Renal cortical epithelial cell (primary cell): ENCODE data around the gene CAPN12. TPM values are rescaled to one million over a fixed set of nuclear protein-coding genes. Genes with fewer than 3 reads are reported as not detected.
A peak's percentile ranks its signal among the peaks of the same experiment; 100 is the strongest.

ENCODE experiments used
- DNase-seq: peaks from one replicate; pipeline ENCODE4 v3.0.0-alpha.2; 2011; ENCODE audit warnings: low read depth
- total RNA-seq: library from RNA; depleted of rRNA; stranded (reverse); fragments of >200 nt; gene quantifications from 2 replicates; pipeline ENCODE4 v1.2.3, GENCODE V29; 2014

The CAPN12 gene
- total RNA-seq, 1 donor from 2014 or later: 2.6 TPM

DNA sequence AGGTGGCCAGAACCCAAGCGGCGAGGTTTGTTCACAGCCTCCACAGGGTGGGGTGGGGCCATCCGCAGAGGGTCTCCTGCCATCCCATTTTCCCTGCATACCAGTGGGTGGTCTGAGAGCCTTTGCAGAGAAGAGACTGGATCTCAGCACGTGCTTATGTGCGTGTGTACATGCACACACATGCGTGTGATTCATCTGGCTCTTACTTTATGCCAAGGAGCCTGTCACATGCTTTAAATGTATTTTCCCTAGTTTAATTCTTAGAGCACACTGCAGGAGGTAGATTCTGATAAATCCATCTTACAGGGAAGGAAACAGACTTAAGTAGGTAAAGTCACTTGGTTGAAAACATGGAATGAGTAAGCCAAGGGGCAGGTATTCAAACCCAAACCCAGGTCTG, 47.1 kb downstream of the CAPN12 start:
- DNase-seq: no peak

DNA sequence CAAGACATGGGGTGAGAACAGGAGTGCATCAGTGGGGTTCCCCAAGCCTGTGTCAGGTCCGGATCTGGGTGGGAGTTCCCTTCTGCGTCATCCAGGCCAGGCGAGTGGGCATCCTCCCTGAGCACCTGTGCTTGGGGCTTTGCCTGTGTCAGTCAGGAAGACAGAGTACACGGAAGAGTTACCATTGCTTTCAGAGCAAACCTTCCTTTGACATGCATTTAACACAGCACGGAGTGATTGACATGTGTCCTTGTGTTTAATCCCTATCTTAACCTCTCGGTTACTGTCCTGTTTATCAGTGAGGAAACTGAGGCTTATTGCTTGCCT, 47.6 kb downstream of the CAPN12 start:
- no peak for DNase-seq

DNA sequence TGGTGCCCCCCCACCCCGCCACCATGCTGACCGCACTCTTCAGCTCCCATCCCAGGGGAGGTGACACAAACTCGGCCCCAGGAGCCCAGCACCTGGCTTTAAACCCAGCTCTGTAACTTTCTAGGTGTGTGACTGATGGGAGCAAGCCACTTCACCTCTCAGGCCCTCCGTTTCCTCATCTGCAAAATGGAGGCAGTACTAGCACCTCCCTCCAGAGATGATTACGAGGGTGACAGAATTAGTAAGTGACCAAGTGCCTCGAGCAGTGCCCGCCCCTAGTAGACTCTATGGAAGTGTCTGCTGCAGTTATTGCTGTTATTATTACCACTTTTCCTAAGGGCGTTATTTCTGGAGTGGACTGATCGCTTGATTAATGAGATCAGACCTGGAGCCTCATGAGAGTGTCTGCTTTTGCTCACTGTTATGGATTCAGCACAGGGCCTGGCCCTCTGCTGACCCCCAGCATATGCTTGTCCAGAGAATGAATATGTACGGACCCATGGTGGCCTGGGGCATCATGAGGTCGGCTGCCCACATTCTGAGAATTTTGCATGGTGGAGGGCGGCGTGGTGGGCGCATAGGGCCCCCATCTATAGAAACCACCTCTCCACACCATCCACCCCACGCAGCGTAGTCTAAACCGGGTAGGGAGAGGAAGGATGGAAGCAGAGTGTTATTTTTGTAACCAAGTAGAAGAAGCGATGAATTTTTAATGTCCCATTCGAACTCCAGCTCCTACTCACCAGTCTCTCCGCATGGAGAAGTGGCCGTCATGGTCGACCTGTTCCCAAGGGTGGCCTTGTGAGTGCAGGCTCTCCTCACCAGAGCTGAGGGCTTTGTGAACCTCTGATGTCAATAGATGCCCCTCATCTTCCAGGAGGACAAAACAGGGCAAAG, 48.2 kb downstream of the CAPN12 start:
- no peak for DNase-seq

DNA sequence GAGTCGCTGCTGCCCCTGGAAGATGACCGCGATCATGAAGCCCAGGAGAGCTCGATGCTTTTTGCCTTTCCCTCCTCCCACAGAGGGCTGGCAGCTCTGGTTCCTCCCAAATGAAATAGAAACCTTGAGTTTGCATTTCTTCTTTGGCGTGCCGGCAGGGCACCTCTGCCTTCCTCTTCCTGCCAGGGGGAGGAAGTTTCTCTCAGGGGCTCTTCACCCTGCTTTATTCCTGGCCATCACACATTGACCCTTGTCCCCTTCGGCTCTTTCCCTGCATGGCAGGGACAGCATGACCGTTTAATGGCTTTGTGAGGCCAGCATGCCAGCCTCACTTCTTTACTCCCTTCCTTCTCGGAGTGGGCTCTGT, 49.0 kb downstream of the CAPN12 start:
- no peak for DNase-seq

DNA sequence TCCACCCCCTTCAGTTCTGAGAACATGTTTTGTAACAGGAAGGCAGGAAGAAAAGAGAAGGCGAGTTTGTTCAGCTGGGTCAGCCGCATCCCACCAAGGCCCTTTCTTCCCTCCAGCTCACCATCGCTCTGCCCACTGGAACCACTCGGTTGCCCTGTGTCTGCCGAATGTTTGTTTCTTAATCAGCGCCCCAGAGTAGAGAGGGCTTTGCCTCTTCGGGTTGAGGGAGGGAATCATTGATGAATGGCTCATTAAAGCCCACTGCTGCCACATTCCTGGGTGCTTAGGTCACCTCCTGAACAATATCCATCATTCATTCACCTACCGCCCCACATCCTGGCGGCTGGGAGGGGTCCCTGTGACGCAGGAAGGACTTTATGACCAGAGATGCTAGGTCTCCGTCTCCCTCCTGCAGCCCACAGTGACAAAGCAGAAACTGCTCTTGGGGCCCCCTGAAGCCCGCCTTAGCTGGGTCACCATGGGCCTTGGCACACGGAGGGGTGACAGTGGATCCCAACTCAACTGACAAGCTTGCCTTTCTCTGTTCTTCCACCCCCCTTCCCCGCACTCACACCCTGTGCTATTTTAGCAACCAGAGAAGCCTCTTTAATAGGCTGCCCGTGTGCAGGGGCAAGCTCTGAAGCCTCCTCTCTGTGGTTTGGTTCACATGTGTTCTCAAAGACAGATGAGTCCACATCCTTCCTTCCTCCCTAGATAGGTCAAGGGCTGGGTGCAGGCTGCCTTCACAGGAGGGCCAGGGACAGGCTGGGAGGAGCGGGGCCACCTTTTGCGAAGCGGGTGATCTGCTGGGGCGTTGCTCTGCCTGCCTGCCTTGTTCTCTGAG, 50.7 kb downstream of the CAPN12 start:
- peak; percentile 97 for DNase-seq

DNA sequence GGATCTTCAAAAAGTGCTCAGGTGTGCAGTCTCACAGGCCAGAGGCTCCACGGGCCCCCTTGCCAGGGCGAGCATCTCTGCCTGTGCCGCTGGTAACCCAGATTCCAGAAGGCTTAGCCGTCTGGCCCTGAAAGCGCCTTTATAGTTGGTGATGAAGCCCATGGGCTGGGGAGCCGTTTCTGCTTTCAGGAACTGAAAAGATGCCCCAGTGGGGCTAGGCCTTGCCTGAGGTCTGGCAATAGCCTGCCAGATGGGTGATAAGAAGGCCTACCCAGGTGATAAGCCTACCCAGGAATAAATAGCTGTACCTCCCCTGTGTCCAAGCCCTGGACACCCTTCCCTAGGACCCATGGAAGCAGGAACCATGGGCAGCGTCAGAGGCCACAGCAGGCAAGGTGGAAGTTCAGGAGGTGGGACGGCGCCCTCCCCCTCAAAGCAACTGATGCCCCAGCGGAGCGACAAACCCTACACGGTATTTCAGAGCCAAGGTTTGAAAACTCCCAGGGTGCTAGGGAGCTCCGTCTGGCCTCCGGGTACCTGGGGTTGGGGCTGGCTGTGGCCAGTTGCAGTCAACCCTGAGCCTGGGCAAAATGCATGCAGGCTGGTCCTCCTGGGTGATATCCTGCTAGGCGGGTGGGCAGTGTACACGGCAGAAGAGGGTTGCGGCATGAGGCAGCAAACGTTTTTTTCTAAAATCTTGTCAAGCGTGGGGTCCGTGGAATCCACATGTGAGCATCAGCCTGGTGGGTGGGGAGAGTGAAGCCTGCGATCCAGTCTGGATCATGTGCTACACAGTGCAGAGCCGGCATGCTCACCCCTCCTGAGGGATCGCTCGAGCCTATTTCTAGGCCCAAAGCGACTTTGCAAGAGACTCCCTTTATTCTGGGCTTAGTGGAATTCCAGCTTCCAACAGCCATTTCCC, 51.6 kb downstream of the CAPN12 start:
- no peak for DNase-seq

DNA sequence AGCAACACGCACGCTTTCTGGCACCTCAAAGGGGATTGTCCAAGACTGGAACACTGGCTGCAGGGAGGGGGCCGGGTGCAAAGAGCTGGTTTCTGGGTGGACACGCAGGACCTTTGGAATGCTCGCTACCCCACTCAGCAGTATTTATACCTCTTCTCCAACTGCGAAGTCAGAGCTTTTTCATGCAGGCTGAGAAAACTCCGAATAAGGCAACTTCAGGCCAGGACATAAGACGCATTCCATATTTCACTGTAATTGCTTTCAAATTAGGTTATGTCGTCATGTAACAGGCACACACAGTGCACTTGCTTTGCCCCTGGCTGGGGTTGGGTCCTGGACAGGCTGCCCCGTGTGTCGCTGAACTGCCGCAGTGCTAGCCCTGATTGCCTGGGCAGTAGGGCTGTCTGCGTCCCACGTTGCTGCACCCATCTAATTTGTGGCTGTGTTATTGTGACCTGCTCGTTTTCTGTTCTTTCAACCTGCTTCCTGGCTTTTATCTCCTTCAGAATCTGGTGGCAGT, 52.3 kb downstream of the CAPN12 start:
- DNase-seq: peak; percentile 94

DNA sequence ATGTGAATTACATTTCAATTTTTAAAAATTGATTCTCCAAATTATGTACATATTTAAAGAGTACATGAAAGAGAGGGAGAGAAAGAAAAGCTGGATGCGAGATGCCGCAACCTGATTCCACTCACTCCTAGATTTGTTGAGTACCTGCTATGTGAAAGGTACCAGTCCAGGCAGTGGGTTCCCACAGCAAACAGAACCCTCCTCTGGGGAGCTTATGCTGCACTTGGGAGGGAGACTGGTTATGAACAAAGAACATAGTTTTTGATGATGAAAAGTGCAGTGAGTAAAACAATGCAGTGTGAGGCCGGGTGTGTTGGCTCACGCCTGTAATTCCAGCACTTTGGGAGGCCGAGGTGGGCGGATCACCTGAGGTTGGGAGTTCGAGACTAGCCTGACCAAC, 53.4 kb downstream of the CAPN12 start:
- DNase-seq: no peak

DNA sequence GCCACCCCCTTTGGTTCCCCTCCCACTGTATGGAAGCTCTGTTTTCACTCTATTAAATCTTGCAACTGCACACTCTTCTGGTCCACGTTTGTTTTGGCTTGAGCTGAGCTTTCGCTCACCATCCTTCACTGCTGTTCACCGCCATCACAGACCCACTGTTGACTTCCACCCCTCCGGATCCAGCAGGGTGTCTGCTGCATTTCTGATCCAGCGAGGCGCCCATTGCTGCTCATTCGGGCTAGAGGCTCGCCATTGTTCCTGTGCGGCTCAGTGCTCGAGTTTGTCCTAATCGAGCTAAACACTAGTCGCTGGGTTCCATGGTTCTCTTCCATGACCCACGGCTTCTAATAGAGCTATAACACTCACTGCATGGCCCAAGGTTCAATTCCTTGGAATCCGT, 54.1 kb downstream of the CAPN12 start:
- DNase-seq: no peak

DNA sequence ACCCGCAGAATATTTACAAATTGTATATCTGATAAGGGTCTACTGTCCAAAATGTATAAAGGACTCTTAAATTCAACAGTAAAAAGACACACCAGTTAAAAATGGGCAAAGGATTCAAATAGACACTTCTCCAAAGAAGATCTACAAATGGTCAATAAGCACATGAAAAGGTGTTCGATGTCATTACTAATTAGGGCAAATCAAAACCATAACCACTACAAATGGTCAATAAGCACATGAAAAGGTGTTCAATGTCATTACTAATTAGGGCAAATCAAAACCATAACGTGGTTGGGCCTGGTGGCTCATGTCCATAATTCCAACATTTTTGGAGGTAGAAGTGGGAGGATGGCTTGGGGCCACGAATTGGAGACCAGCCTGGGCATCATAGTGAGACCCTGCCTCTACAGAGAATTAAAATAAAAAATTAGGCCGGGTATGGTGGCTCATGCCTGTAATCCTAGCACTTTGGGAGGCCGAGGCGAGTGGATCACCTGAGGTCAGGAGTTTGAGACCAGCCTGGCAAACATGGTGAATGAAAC, 56.4 kb downstream of the CAPN12 start:
- no peak for DNase-seq

DNA sequence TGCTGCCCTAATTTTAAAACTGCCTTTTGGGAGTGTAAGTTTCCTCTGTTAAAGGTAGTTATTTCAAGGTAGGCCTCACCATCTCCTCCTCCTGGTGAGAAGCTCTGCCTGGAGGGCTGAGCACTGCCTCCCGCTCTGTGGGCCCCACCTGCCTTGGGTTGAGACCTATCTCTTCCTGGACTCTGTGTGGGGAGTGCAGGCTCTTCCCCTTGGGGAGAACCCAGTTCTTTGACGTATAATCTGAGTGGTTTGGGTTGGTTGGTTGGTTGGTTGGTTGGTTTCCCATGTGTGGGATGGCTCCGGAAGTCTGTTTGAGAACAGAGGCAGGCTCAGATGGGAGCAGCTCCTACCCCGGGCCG, 57.8 kb downstream of the CAPN12 start:
- DNase-seq: no peak

DNA sequence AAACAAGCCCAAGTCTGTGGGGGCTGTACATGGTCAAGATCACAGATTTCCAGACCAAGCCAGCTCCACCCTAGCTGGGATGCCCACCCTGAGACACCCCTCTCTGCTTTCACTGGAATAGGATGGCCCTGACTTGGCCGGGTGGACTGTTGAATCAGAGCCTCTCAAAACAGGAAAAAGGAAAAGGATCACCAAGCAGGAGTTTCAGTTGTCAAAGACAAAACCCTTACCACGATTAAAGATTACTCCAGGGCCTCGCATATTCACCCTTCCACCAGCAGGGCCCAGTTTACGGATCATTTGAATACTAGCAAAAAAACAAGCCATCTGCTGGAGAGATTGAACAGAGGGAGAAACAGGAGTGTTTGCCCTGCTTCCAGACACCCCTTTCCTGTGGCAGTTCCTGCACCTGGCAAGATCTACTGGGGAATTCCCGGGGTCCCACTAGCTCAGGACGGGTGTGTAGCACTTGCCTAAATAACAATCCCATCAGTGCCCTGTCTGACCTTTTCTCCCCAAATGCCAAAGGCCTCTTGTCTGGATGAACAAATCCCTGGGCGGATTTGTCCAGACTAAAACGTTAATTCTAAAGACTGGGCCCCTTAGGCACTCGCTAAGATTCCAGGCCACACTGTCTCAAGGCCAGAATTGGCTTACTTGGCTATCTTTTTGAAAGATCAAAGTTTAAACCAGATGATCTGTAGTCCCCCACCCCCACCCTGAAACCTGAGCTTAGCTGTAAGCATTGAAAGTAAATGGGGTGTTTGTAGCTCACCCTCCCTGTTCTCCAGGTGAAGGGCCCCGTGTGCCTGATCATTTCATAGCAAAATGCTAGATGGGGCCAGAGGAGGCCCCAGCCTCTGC, 58.4 kb downstream of the CAPN12 start:
- DNase-seq: peak; percentile 85

DNA sequence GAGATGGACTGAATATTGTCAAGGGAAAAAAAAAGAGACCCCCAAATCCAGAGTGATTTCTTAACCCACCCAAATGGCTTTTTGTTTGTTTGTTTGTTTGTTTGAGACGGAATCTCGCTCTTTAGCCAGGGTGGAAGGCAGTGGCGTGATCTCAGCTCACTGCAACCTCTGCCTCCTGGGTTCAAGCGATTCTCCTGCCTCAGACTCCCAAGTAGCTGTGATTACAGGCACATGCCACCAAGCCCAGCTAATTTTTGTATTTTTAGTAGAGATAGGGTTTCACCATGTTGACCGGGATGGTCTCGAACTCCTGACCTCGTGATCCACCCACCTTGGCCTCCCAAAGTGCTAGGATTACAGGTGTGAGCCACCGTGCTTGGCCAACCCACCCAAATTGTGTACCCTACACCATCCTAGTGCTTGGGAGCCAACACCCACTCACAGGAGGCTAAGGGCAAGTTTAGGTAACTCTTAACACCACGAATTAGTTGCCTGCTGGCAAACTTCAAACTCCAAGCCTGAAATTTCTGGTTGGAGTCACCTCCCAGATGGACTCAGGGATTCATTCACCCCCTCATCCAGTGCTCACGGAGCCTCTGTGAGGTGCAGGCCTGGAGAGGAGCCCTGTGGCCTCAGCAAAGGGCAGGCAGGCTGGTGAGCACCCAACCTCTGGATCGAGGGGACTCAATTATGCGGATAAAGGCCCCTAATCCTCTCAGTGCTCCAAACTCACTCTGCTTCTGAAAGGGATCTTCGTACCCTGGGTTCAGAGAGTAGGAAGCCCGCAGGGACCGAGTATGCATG, 59.2 kb downstream of the CAPN12 start:
- DNase-seq: no peak

DNA sequence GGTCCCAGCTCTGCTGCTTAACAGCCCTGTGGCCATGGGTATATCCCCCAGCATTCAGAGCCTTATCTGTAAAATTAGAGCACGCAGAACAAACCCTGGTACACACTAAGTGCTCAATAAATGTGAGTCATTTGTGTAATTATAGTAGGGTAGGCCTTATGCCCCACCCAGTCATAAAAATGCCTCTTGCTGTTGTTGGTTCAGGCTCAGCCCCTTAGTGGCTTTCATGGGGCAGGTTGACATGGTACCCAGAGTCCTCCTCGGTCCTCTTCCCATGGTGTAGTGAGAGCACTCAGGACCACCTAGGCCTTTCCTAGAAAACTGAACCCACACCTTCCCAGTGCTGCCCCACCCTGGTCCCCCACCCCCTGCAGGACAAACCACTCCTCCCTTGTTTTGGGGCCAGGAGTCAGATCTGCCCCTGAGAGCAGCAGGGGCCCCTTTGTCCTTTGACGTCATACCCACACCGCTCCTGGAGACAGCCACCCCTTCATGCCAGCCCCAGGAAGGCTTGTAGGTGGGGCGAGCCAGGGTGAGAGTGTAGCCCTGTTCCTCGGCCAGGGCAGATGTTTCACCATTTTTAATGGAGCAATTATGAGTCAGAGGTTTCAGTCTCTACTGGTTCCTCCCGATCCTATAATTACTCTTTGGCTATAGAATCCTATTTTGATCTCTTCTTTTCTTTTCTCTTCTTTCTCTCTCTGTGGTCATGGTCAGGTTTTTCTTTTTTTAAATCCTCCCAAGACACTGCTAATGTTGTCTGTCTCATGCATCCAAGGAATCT, 60.0 kb downstream of the CAPN12 start:
- DNase-seq: peak; percentile 94

DNA sequence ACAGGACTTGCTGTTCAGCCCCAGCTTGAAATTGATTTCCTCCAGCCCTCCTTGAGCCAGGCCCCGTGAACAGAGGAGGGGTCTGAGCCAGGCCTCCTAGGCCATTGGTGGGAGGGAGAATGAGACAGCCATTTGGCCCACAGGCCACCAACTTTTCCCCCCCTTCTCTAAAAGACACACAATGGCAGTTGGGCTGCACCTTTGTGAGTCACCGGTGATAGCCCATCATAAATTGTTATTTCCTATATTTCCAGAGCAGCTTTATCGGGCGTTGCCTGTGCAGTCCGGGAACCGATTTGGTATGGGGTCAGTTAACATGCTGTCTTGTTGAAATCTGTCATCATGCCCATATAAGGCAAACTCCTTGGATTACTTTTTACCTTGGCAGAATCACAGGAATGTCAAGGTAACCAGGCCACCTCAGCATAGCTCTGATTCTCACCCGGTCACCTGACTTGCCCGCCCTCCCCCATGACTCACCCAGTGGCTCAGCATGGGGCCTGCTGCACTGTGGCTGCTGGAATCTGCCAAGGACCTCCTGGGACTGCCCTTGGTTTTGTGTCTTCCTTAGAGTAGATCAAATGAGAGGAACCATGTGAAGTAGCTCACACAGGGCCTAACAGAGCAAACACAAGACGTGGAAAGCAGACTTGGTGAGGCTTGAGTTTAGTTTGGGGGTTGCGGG, 60.7 kb downstream of the CAPN12 start:
- peak; percentile 100 for DNase-seq

DNA sequence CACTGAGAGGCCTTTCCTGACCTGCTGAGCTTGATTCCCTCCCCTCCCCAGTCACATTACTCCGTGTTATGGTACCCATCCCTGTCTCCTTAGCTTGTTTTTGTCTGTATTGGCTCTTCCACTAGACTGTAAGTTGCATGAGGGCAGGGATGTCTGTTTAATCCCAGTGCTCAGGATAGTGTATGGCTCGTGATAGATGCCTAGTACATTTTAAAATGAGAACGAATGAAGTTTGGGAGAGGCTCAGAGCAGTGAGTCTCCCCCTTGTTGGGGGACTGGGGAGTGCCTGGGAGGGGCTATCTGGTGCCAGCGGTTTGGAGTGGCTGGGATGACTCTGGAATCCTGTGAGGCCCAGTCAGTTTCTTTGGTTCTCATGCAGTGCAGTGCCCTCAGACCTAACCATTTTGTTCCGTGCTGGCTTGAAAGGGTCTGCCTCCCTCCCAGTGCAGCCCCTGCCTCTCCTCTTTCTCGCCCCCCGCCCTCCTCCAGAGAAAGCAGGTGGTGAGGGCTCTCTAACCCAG, 61.3 kb downstream of the CAPN12 start:
- DNase-seq: no peak

DNA sequence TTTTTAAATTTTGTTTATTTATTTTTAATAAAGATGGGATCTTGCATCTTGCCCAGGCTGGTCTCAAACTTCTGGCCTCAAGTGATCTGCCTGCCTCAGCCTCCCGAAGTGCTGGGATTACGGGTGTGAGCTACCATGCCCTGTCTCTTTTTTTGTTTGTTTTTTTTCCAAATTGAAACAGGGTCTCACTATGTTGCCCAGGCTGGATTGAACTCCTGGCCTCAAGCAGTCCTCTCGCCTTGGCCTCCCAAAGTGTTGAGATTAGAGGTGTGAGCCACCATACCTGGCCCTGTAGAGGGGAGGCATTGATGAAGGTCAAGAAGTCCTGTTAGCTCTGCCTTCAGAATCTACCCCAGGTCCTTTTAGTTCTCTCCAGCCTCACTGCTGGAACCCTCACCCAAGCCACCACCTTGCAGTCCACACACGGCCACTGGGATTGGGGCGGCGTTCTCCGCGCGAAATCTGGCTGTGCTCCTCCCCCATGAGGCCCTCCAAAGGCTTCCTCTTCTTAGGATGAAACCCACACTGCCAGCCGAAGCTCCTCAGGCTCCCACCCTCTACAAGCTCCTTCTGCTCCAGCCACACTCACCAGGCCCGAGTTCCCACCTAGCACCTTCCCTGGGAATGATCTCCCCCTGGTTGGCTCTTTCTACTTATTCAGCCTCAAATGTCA, 61.9 kb downstream of the CAPN12 start:
- DNase-seq: no peak
